HepG2 (cell line): ENCODE measurements around the gene TEDC1. TPM values are rescaled to one million over a fixed set of nuclear protein-coding genes. Genes with fewer than 3 reads are reported as not detected.

Experiments
- ATAC-seq: fragments of 200-7000 bp; cut with Tn5 transposase; 3 replicates; pipeline ENCODE4 v1.9.1; 2020; ENCODE audit warnings: mild to moderate bottlenecking, moderate library complexity
- BruUV-seq: library from RNA; stranded (reverse); fragments of 400-500 nt; replicated peaks from 2 replicates; lab custom pipeline; 2021; lab: Mats Ljungman, UMichigan
- CTCF ChIA-PET: fragments of 300-600 bp; formaldehyde crosslinking; extraction: SDS; loops from one replicate; lab custom pipeline; 2021; ENCODE audit warnings: low total read pairs, inconsistent platforms, low intra/inter-chr PET ratio; lab: Yijun Ruan, JAX
- POLR2A ChIA-PET: fragments of 350-600 bp; sonication (Branson Sonifier 250); formaldehyde crosslinking; loops from one replicate; lab custom pipeline; 2020; ENCODE audit warnings: antibody characterized with exemption, inconsistent platforms; lab: Yijun Ruan, JAX
- DNase-seq: peaks from one replicate; pipeline ENCODE4 v3.0.0-alpha.2; 2015; ENCODE audit warnings: low spot score
- FAIRE-seq: peaks from 3 replicates; lab custom pipeline; 2011; peaks lifted over from hg19 to GRCh38; lab: Jason Lieb, UNC
- H2AFZ ChIP-seq: one replicate; pipeline ENCODE4 v1.6.1; 2011; ENCODE audit warnings: low read length, inconsistent platforms
- H3K27ac ChIP-seq: fragments of 300-600 bp; 3 replicates; pipeline ENCODE4 v1.8.0; 2011; ENCODE audit warnings: mixed run types, mild to moderate bottlenecking, mixed read lengths, low read length, inconsistent platforms; ENCODE audit not compliant: insufficient read depth; ENCODE audit errors: extremely low read length
- H3K27me3 ChIP-seq, 2 experiments: fragments of 200-600 bp in 1 of 2; 2 replicates in 1 of 2; 3 replicates in 1 of 2; pipeline versions ENCODE4 v1.6.0 to v1.8.0; 2011; ENCODE audit warnings: low read length in 2 of 2, mild to moderate bottlenecking in 2 of 2, moderate library complexity in 2 of 2, inconsistent platforms in 1 of 2; ENCODE audit not compliant: insufficient read depth in 2 of 2, control insufficient read depth in 1 of 2
- H3K36me3 ChIP-seq, 2 experiments: fragments of 200-600 bp in 1 of 2; replicated peaks in 1 of 2; 2 replicates in 1 of 2; 3 replicates in 1 of 2; pipeline versions ENCODE4 v1.5.1 to v1.8.0; 2011; ENCODE audit warnings: low read length in 2 of 2, inconsistent platforms in 1 of 2; ENCODE audit not compliant: insufficient read depth in 2 of 2, control insufficient read depth in 1 of 2
- H3K4me1 ChIP-seq: 2 replicates; pipeline ENCODE4 v1.5.1; 2012; ENCODE audit warnings: low read length, inconsistent platforms; ENCODE audit not compliant: insufficient read depth
- H3K4me2 ChIP-seq: 2 replicates; pipeline ENCODE4 v1.6.0; 2011; ENCODE audit warnings: low read depth, low read length, inconsistent platforms
- H3K4me3 ChIP-seq, 3 experiments: fragments of 200-600 bp in 1 of 3; sonication (generic), shearing (Covaris generic) in 1 of 3; replicated peaks in 1 of 3; 2 replicates each; pipeline ENCODE4 v1.5.1; 2011 to 2016; ENCODE audit warnings: low read length in 3 of 3, inconsistent platforms in 2 of 3, low read depth in 2 of 3, mild to moderate bottlenecking in 2 of 3, control low read depth in 1 of 3, mixed read lengths in 1 of 3; ENCODE audit not compliant: insufficient read depth in 1 of 3
- H3K79me2 ChIP-seq: one replicate; pipeline ENCODE4 v1.6.1; 2011; ENCODE audit warnings: low read length, inconsistent platforms; ENCODE audit not compliant: insufficient read depth
- H3K9ac ChIP-seq: 2 replicates; pipeline ENCODE4 v1.6.0; 2011; ENCODE audit warnings: mild to moderate bottlenecking, low read depth, low read length, inconsistent platforms; ENCODE audit not compliant: insufficient read depth
- H3K9me3 ChIP-seq: 2 replicates; pipeline ENCODE4 v1.5.1; 2012; ENCODE audit warnings: mild to moderate bottlenecking, low read length
- H4K20me1 ChIP-seq: 2 replicates; pipeline ENCODE4 v1.6.0; 2011; ENCODE audit warnings: inconsistent platforms, mild to moderate bottlenecking, low read length, moderate library complexity; ENCODE audit not compliant: insufficient read depth
- BRCA1 ChIP-seq: sonication (generic); formaldehyde crosslinking; IDR thresholded peaks from 2 replicates; pipeline ENCODE4 v1.4.0; 2020; ENCODE audit warnings: missing genetic modification reagents
- EZH2 ChIP-seq: conservative IDR thresholded peaks from 2 replicates; pipeline ENCODE4 v1.6.1; 2012; ENCODE audit warnings: mild to moderate bottlenecking, low read depth, low read length, moderate library complexity
- HHEX ChIP-seq: IDR thresholded peaks from 2 replicates; pipeline ENCODE4 v1.6.1; 2016; ENCODE audit warnings: control low read depth
- HIVEP1 ChIP-seq: sonication (generic); formaldehyde crosslinking; IDR thresholded peaks from 2 replicates; pipeline ENCODE4 v1.4.0; 2020; ENCODE audit warnings: mild to moderate bottlenecking, missing genetic modification reagents
- SATB2 ChIP-seq: sonication (generic); formaldehyde crosslinking; IDR thresholded peaks from 2 replicates; pipeline ENCODE4 v1.5.0; 2020; ENCODE audit warnings: missing genetic modification reagents
- ZKSCAN5 ChIP-seq: sonication (generic); formaldehyde crosslinking; IDR thresholded peaks from 2 replicates; pipeline ENCODE4 v1.5.1; 2020; ENCODE audit warnings: mild to moderate bottlenecking, missing genetic modification reagents
- WGBS: methylation state at CpG from one replicate; pipeline ENCODE4 v1.1.6; 2017; ENCODE audit warnings: low lambda C conversion rate; 5-methylcytosine and 5-hydroxymethylcytosine counted together
- in situ Hi-C: cut with HindIII; loops from 2 replicates; pipeline ENCODE4 v1.10.0; 2017; ENCODE audit warnings: low pct_unique_long_range_greater_than_20kb; ENCODE audit not compliant: extremely low pct_ligation_motif_present
- intact Hi-C: fragments of 100-400 bp; cut with micrococcal nuclease; formaldehyde crosslinking; loops from one replicate; pipeline ENCODE4 v1.10.0; 2022; ENCODE audit not compliant: unreplicated experiment
- polyA plus RNA-seq, 8 experiments: library from polyadenylated mRNA; depleted of rRNA in 3 of 8; stranded (reverse) in 7 of 8; unstranded in 1 of 8; fragments of >200 nt; fragmentation: Illumina TruSeq in 4 of 8; extraction: Trizol in 4 of 8; gene quantifications; 2 replicates each; pipeline versions ENCODE4 v1.2.1 to v1.2.3, GENCODE V29; 2011 to 2016; ENCODE audit warnings: low read depth in 4 of 8, missing spikeins in 1 of 8, mixed read lengths in 1 of 8; ENCODE audit not compliant: insufficient read depth in 1 of 8
- total RNA-seq, 5 experiments: library from RNA; depleted of rRNA; stranded (reverse); fragments of >200 nt; fragmentation: Illumina TruSeq; extraction: Trizol; gene quantifications; 2 replicates each; pipeline ENCODE4 v1.2.3, GENCODE V29; 2016; ENCODE audit warnings: low read depth in 1 of 5
- TF ChIP-seq, protein P1 (sequence below): sonication (generic); formaldehyde crosslinking; IDR thresholded peaks from 2 replicates; pipeline ENCODE4 v1.4.0; 2020; ENCODE audit warnings: mild to moderate bottlenecking, missing genetic modification reagents
- TF ChIP-seq, protein P2 (sequence below): sonication (generic); formaldehyde crosslinking; IDR thresholded peaks from 2 replicates; pipeline ENCODE4 v1.4.0; 2020; ENCODE audit warnings: missing genetic modification reagents
- TF ChIP-seq, protein P3 (sequence below): sonication (generic); formaldehyde crosslinking; IDR thresholded peaks from 2 replicates; pipeline ENCODE4 v1.5.0; 2020; ENCODE audit warnings: missing genetic modification reagents
- TF ChIP-seq, protein P4 (sequence below): IDR thresholded peaks from 2 replicates; pipeline ENCODE4 v1.6.1; 2016; ENCODE audit warnings: low read depth, missing genetic modification reagents, missing compliant biosample characterization

The TEDC1 gene
- total and polyA plus RNA-seq, 2 of the 13 experiments (the other 11 are each of a cell fraction or from before 2014, with no cell fraction given): 5.7 to 27.4 TPM

DNA sequence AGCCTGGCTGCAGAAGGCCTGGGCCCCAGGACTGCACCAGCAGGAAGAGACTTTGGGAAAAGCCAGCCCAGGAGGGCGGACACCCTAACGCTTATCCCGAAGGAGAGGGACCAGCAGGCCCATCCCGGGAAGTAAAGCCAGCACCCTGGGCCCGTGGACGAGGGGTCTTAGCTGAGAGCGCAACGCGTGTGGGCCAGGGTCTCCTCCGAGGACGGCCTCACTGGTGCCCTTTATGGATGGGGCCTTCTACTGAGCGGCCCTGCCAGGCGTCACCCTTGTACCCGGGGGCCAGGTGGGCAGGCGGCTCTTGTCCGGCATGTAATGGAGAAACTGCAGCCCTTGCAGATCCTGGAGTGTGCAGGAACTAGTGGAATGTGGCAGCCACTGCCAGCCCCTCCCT, 14.1 kb downstream of the TEDC1 start:
- WGBS: 51% methylated on average over 12 of the region's 16 CpGs
- H3K9ac ChIP-seq: no peak overlapping the region
- H3K4me2 ChIP-seq: peak overlapping the region; percentile 73
- H3K4me3 ChIP-seq: peak overlapping the region in 1 of 3 experiments; percentile 41; a peak in 1 of 6 replicates
- H4K20me1 ChIP-seq: no peaks in the 10 kb centered on the region
- H3K4me1 ChIP-seq: peaks cover 54% of the 10 kb centered on the region
- peaks cover 2 to 34% of the 10 kb centered on the region in 2 experiments; a peak in 4 of 5 replicates for H3K27me3 ChIP-seq
- H3K79me2 ChIP-seq: no peaks in the 10 kb centered on the region
- H3K27ac ChIP-seq: no peak overlapping the region
- FAIRE-seq (no peak), ATAC-seq (no peak), DNase-seq (no peak)
- H3K9me3 ChIP-seq: no peaks in the 10 kb centered on the region
- in situ Hi-C loops (no loop called here), intact Hi-C loops (no loop called here)
- ChIA-PET CTCF (no interaction called here), POLR2A (interaction anchor here (1.0 kb wide), 1 partner anchor 9 kb away, joined by 5 read pairs; no protein-coding TSS in a partner anchor)
- H3K36me3 ChIP-seq: no peaks in the 10 kb centered on the region
- no TSS peak for BruUV-seq
- no peak overlapping the region for H2AFZ ChIP-seq
- TF ChIP-seq, protein P1, sequence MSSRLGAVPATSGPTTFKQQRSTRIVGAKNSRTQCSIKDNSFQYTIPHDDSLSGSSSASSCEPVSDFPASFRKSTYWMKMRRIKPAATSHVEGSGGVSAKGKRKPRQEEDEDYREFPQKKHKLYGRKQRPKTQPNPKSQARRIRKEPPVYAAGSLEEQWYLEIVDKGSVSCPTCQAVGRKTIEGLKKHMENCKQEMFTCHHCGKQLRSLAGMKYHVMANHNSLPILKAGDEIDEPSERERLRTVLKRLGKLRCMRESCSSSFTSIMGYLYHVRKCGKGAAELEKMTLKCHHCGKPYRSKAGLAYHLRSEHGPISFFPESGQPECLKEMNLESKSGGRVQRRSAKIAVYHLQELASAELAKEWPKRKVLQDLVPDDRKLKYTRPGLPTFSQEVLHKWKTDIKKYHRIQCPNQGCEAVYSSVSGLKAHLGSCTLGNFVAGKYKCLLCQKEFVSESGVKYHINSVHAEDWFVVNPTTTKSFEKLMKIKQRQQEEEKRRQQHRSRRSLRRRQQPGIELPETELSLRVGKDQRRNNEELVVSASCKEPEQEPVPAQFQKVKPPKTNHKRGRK (CRISPR knock-in tag): no peak
- TF ChIP-seq SATB2 (CRISPR knock-in tag) (no peak), BRCA1 (CRISPR knock-in tag) (no peak), EZH2 (no peak), HIVEP1 (no peak), HHEX (no peak), ZKSCAN5 (CRISPR knock-in tag) (no peak)
- TF ChIP-seq, protein P2, sequence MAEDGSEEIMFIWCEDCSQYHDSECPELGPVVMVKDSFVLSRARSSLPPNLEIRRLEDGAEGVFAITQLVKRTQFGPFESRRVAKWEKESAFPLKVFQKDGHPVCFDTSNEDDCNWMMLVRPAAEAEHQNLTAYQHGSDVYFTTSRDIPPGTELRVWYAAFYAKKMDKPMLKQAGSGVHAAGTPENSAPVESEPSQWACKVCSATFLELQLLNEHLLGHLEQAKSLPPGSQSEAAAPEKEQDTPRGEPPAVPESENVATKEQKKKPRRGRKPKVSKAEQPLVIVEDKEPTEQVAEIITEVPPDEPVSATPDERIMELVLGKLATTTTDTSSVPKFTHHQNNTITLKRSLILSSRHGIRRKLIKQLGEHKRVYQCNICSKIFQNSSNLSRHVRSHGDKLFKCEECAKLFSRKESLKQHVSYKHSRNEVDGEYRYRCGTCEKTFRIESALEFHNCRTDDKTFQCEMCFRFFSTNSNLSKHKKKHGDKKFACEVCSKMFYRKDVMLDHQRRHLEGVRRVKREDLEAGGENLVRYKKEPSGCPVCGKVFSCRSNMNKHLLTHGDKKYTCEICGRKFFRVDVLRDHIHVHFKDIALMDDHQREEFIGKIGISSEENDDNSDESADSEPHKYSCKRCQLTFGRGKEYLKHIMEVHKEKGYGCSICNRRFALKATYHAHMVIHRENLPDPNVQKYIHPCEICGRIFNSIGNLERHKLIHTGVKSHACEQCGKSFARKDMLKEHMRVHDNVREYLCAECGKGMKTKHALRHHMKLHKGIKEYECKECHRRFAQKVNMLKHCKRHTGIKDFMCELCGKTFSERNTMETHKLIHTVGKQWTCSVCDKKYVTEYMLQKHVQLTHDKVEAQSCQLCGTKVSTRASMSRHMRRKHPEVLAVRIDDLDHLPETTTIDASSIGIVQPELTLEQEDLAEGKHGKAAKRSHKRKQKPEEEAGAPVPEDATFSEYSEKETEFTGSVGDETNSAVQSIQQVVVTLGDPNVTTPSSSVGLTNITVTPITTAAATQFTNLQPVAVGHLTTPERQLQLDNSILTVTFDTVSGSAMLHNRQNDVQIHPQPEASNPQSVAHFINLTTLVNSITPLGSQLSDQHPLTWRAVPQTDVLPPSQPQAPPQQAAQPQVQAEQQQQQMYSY (CRISPR knock-in tag): no peak
- TF ChIP-seq, protein P3, sequence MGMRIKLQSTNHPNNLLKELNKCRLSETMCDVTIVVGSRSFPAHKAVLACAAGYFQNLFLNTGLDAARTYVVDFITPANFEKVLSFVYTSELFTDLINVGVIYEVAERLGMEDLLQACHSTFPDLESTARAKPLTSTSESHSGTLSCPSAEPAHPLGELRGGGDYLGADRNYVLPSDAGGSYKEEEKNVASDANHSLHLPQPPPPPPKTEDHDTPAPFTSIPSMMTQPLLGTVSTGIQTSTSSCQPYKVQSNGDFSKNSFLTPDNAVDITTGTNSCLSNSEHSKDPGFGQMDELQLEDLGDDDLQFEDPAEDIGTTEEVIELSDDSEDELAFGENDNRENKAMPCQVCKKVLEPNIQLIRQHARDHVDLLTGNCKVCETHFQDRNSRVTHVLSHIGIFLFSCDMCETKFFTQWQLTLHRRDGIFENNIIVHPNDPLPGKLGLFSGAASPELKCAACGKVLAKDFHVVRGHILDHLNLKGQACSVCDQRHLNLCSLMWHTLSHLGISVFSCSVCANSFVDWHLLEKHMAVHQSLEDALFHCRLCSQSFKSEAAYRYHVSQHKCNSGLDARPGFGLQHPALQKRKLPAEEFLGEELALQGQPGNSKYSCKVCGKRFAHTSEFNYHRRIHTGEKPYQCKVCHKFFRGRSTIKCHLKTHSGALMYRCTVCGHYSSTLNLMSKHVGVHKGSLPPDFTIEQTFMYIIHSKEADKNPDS (CRISPR knock-in tag): no peak
- TF ChIP-seq, protein P4, sequence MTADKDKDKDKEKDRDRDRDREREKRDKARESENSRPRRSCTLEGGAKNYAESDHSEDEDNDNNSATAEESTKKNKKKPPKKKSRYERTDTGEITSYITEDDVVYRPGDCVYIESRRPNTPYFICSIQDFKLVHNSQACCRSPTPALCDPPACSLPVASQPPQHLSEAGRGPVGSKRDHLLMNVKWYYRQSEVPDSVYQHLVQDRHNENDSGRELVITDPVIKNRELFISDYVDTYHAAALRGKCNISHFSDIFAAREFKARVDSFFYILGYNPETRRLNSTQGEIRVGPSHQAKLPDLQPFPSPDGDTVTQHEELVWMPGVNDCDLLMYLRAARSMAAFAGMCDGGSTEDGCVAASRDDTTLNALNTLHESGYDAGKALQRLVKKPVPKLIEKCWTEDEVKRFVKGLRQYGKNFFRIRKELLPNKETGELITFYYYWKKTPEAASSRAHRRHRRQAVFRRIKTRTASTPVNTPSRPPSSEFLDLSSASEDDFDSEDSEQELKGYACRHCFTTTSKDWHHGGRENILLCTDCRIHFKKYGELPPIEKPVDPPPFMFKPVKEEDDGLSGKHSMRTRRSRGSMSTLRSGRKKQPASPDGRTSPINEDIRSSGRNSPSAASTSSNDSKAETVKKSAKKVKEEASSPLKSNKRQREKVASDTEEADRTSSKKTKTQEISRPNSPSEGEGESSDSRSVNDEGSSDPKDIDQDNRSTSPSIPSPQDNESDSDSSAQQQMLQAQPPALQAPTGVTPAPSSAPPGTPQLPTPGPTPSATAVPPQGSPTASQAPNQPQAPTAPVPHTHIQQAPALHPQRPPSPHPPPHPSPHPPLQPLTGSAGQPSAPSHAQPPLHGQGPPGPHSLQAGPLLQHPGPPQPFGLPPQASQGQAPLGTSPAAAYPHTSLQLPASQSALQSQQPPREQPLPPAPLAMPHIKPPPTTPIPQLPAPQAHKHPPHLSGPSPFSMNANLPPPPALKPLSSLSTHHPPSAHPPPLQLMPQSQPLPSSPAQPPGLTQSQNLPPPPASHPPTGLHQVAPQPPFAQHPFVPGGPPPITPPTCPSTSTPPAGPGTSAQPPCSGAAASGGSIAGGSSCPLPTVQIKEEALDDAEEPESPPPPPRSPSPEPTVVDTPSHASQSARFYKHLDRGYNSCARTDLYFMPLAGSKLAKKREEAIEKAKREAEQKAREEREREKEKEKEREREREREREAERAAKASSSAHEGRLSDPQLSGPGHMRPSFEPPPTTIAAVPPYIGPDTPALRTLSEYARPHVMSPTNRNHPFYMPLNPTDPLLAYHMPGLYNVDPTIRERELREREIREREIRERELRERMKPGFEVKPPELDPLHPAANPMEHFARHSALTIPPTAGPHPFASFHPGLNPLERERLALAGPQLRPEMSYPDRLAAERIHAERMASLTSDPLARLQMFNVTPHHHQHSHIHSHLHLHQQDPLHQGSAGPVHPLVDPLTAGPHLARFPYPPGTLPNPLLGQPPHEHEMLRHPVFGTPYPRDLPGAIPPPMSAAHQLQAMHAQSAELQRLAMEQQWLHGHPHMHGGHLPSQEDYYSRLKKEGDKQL (CRISPR knock-in tag): no peak
